ENCODE results near the gene MKNK1. TPM values are rescaled to one million over a fixed set of nuclear protein-coding genes. Genes with fewer than 3 reads are reported as not detected.

The MKNK1 gene
- total and polyA plus RNA-seq, 12 donors = 22.4 to 50.6 (median 36.8) TPM

GRCh38 chr1:46581681-46582455 lies 22.2 kb downstream of the MKNK1 start:
- no peaks in the 10 kb centered on the region for H3K9me3 ChIP-seq
- H3K27me3 ChIP-seq = no peaks in the 10 kb centered on the region
- H3K4me1 ChIP-seq = peaks cover 0 to 80% (median 0%) of the 10 kb centered on the region in 9 donors
- DNase-seq = no peak
- H3K4me3 ChIP-seq = no peak overlapping the region
- H3K27ac ChIP-seq = peak overlapping the region in 1 of 10 donors; percentile 86
- WGBS, 2 donors = 83 to 87% methylated on average over 4 of the region's 4 CpGs
- ATAC-seq = peak in 3 of 8 donors; percentile 11 to 38 (median 14)
- peaks cover 0 to 100% (median 60%) of the 10 kb centered on the region in 9 donors for H3K36me3 ChIP-seq
- TF ChIP-seq, protein P1, sequence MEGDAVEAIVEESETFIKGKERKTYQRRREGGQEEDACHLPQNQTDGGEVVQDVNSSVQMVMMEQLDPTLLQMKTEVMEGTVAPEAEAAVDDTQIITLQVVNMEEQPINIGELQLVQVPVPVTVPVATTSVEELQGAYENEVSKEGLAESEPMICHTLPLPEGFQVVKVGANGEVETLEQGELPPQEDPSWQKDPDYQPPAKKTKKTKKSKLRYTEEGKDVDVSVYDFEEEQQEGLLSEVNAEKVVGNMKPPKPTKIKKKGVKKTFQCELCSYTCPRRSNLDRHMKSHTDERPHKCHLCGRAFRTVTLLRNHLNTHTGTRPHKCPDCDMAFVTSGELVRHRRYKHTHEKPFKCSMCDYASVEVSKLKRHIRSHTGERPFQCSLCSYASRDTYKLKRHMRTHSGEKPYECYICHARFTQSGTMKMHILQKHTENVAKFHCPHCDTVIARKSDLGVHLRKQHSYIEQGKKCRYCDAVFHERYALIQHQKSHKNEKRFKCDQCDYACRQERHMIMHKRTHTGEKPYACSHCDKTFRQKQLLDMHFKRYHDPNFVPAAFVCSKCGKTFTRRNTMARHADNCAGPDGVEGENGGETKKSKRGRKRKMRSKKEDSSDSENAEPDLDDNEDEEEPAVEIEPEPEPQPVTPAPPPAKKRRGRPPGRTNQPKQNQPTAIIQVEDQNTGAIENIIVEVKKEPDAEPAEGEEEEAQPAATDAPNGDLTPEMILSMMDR (IDR thresholded peaks at IDR 0.05) = no peak
- intact Hi-C loops (cut with DNase I) = no loop called here

GRCh38 chr1:46580140-46580903 lies 23.7 kb downstream of the MKNK1 start:
- TF ChIP-seq, protein P1 (IDR thresholded peaks at IDR 0.05) = no peak
- no peak overlapping the region for H3K4me3 ChIP-seq
- H3K27me3 ChIP-seq = no peaks in the 10 kb centered on the region
- DNase-seq (no peak), ATAC-seq (peak in 1 of 8 donors; percentile 16)
- no peaks in the 10 kb centered on the region for H3K9me3 ChIP-seq
- peak overlapping the region in 1 of 10 donors; percentile 86 for H3K27ac ChIP-seq
- 88 to 93% methylated on average over 6 of the region's 6 CpGs for WGBS, 2 donors
- peaks cover 0 to 66% (median 0%) of the 10 kb centered on the region in 9 donors for H3K4me1 ChIP-seq
- intact Hi-C loops (cut with DNase I) = no loop called here
- H3K36me3 ChIP-seq = peaks cover 0 to 100% (median 58%) of the 10 kb centered on the region in 9 donors

DNA sequence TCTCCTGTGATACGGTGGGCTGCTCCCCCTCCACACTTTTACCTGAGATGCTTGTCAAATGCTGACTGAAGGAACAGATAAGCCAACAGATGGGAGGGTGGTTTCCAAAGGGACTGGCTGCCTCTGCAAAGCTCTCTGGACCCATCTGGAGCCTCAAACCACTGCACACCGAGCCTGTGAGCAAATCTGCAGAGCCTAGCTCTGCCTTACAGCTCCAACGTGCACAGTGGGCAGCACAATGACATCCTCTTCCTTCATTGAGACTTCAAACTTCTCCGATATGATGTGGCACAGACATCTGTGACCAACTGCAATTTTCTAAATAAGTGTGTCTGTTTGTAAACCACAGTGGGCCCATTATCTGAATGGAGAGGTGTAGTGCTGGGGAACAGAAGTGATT lies 26.4 kb downstream of the MKNK1 start:
- Histone ChIP-seq H3K4me1 (peaks cover 0 to 42% (median 6%) of the 10 kb centered on the region in 9 donors), H3K4me3 (no peak overlapping the region), H3K27me3 (no peaks in the 10 kb centered on the region), H3K27ac (no peak overlapping the region), H3K36me3 (peaks cover 0 to 94% (median 38%) of the 10 kb centered on the region in 9 donors), H3K9me3 (no peaks in the 10 kb centered on the region)
- intact Hi-C loops (cut with DNase I) = no loop called here
- ATAC-seq = no peak
- 83 to 91% methylated on average over 4 of the region's 4 CpGs for WGBS, 2 donors
- DNase-seq = no peak
- TF ChIP-seq, protein P1 (IDR thresholded peaks at IDR 0.05) = no peak

- 81 to 90% methylated on average over 6 of the region's 6 CpGs for whole genome bisulfite sequencing, 2 donors
- DNase-seq (no peak), ATAC-seq (no peak)
- H3K4me3 ChIP-seq = no peak overlapping the region
- peaks cover 0 to 95% (median 27%) of the 10 kb centered on the region in 9 donors for H3K36me3 ChIP-seq
- H3K27ac ChIP-seq = peak overlapping the region in 1 of 10 donors; percentile 20
- no peaks in the 10 kb centered on the region for H3K27me3 ChIP-seq
- TF ChIP-seq, protein P1 (IDR thresholded peaks at IDR 0.05) = no peak
- intact Hi-C loops (cut with DNase I) = no loop called here
- no peaks in the 10 kb centered on the region for H3K9me3 ChIP-seq
- peaks cover 0 to 32% (median 10%) of the 10 kb centered on the region in 9 donors for H3K4me1 ChIP-seq
These were observed 27.5 kb downstream of the MKNK1 start for GRCh38 chr1:46576596-46576995.
